ENCODE measurements around the gene TOM1L2. TPM values are rescaled to one million over a fixed set of nuclear protein-coding genes. Genes with fewer than 3 reads are reported as not detected.

TOM1L2 gene
- total RNA-seq, 4 donors from 2014 or later = 55.7 to 97.1 (median 73.3) TPM

DNA sequence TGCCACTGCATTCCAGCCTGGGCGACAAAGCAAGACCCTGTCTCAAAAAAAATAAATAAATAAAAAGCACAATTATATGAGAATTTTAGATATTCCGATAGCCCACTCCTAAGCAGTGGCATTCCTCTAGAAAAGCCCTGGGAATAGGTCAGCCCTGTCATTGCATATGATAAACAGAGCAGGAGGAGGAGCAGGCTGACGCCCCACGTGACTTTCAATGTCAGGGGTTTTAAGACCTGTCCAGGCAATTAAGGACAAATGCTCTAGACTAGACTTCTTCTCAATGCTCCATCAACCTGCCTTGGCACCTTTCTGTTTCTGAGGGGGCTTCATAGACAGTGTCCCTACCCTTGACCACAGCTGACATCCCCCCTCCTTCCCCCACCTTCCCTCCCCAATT lies 7.5 kb downstream of the TOM1L2 start:
- Histone ChIP-seq H3K36me3 (no peaks in the 10 kb centered on the region), H3K9me3 (no peaks in the 10 kb centered on the region), H3K27ac (no peak overlapping the region), H3K4me1 (peaks cover 28 to 47% of the 10 kb centered on the region in 2 donors), H3K4me3 (no peak overlapping the region), H3K27me3 (no peaks in the 10 kb centered on the region)
- DNase-seq (no peak), ATAC-seq (no peak)
- TF ChIP-seq, protein P1, sequence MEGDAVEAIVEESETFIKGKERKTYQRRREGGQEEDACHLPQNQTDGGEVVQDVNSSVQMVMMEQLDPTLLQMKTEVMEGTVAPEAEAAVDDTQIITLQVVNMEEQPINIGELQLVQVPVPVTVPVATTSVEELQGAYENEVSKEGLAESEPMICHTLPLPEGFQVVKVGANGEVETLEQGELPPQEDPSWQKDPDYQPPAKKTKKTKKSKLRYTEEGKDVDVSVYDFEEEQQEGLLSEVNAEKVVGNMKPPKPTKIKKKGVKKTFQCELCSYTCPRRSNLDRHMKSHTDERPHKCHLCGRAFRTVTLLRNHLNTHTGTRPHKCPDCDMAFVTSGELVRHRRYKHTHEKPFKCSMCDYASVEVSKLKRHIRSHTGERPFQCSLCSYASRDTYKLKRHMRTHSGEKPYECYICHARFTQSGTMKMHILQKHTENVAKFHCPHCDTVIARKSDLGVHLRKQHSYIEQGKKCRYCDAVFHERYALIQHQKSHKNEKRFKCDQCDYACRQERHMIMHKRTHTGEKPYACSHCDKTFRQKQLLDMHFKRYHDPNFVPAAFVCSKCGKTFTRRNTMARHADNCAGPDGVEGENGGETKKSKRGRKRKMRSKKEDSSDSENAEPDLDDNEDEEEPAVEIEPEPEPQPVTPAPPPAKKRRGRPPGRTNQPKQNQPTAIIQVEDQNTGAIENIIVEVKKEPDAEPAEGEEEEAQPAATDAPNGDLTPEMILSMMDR (IDR thresholded peaks at IDR 0.05 in 4 of 5, conservative IDR thresholded peaks at IDR 0.05 in 1 of 5) = no peak
- TF ChIP-seq POLR2A (IDR thresholded peaks at IDR 0.05) = no peak
- in situ Hi-C loops (cut with MboI; ENCODE audit: low sequenced_read_pairs in 4 of 4) = no loop called here
- intact Hi-C loops (cut with DNase I; ENCODE audit: low total_unique reads) = no loop called here

DNA sequence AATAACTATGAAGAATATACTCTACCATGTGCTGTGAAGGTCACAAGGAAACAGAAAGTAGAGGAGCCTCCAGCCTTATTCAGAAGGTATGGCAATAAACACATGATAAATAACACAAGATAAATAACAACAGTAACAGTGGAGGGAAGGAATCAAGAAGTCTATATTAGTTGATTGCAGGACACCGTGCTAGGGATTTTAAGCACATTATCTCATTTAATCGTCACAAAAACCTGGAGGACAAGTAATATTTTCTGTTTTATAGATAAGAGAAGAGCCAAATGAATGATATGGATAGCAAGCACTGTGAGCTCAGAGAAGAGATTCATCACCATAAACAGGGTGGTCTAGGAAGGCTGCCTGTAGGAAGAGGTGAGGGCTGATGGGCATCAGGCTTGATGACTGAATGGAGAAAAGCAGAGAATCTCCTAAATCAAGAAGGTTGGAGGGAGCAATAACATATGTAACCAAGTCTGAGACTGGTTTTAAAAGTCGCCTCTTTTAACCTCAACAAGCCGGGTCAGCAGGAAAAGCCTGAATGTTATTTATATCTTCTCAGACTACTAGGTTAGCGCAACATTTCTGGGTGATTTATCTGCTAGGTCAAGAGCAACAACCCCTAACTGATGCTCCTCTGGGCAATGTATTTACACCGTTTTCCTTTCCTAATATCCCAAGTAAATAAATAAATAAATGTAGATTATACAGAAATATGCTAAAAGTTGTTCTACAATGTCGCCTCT lies 8.3 kb downstream of the TOM1L2 start:
- H3K4me3 ChIP-seq = no peak overlapping the region
- ATAC-seq (no peak), DNase-seq (no peak)
- in situ Hi-C loops (cut with MboI; ENCODE audit: low sequenced_read_pairs in 4 of 4) (no loop called here), intact Hi-C loops (cut with DNase I; ENCODE audit: low total_unique reads) (no loop called here)
- peak overlapping the region in 2 of 4 donors; percentile 1 to 9 for H3K27ac ChIP-seq
- no peaks in the 10 kb centered on the region for H3K27me3 ChIP-seq
- peaks cover 36 to 54% of the 10 kb centered on the region in 2 donors for H3K4me1 ChIP-seq
- no peaks in the 10 kb centered on the region for H3K36me3 ChIP-seq
- H3K9me3 ChIP-seq = no peaks in the 10 kb centered on the region
- TF ChIP-seq, protein P1 (IDR thresholded peaks at IDR 0.05 in 4 of 5, conservative IDR thresholded peaks at IDR 0.05 in 1 of 5) = no peak
- TF ChIP-seq POLR2A (IDR thresholded peaks at IDR 0.05) = no peak

DNA sequence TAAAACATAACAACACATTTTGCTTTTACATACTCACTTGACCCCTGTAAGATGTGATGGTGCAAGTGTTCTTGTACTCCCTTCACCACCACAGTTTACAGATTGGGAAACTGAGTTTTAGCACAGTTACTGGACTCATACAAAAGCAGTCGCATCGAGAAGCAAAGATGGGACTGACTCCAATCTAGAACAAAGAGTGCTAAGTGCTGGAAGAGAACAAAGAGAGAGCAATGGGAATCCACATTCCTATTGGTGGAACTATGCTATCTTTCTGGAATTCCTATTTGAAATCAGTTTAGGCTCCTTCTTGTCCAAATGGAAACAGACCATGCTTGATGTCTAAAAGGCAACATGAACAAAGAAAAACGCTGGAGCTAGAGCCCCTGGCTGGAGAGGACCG lies 9.1 kb downstream of the TOM1L2 start:
- intact Hi-C loops (cut with DNase I; ENCODE audit: low total_unique reads) (no loop called here), in situ Hi-C loops (cut with MboI; ENCODE audit: low sequenced_read_pairs in 4 of 4) (no loop called here)
- Histone ChIP-seq H3K27ac (no peak overlapping the region), H3K4me1 (peaks cover 44 to 62% of the 10 kb centered on the region in 2 donors), H3K9me3 (no peaks in the 10 kb centered on the region), H3K4me3 (no peak overlapping the region), H3K27me3 (no peaks in the 10 kb centered on the region), H3K36me3 (no peaks in the 10 kb centered on the region)
- no peak for DNase-seq
- ATAC-seq = no peak
- TF ChIP-seq, protein P1 (IDR thresholded peaks at IDR 0.05 in 4 of 5, conservative IDR thresholded peaks at IDR 0.05 in 1 of 5) = no peak
- TF ChIP-seq POLR2A (IDR thresholded peaks at IDR 0.05) = no peak

DNA sequence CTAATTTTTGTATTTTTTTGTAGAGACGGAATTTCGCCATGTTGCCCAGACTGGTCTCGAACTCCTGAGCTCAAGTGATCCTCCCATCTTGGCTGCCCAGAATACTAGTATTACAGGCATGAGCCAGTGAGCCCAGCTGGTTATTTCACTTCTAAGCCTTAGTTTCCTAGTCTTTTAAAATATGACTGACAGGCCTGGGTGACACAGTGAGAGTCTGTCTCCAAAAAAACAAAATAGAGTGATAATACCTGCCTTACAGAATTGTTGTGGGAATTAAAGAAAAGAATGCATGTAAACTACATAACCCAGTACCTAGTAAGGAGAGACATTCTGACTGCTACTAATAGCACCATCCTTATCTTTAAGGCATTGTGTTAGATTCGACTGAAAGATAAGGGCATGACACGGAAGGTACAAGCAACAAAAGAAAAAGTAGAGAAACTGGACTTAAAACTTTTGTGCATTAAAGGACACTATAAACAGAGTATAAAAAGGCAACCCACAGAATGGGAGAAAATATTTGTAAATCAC lies 11.6 kb downstream of the TOM1L2 start:
- peak overlapping the region in 1 of 4 donors; percentile 67 for H3K27ac ChIP-seq
- in situ Hi-C loops (cut with MboI; ENCODE audit: low sequenced_read_pairs in 4 of 4) = no loop called here

More for the DNA sequence above, 11.6 kb downstream of the TOM1L2 start:
- Histone ChIP-seq H3K4me1 (peaks cover 43 to 57% of the 10 kb centered on the region in 2 donors), H3K27me3 (no peaks in the 10 kb centered on the region), H3K4me3 (no peak overlapping the region), H3K9me3 (no peaks in the 10 kb centered on the region), H3K36me3 (no peaks in the 10 kb centered on the region)
- ATAC-seq (no peak), DNase-seq (no peak)
- TF ChIP-seq POLR2A (IDR thresholded peaks at IDR 0.05) = no peak
- TF ChIP-seq, protein P1 (IDR thresholded peaks at IDR 0.05 in 4 of 5, conservative IDR thresholded peaks at IDR 0.05 in 1 of 5) = no peak
- intact Hi-C loops (cut with DNase I; ENCODE audit: low total_unique reads) = no loop called here
